GM19452 (cell line): Measurements from ENCODE around the gene TMEM205.
"Not testable (repeated sequence)": the region's sequence is repeated elsewhere in the genome, so short reads cannot be mapped to it uniquely, and the experiment has no call there.

ENCODE experiments used
- ATAC-seq: cut with Tn5 transposase; IDR thresholded peaks from one replicate; pipeline ENCODE4 v1.9.1; 2021; ENCODE audit not compliant: unreplicated experiment

TMEM205 gene

GRCh38 chr19:11340099-11340467 is 6.0 kb downstream of the TMEM205 start:
- ATAC-seq: not testable (repeated sequence)

GRCh38 chr19:11339254-11340098 is 6.6 kb downstream of the TMEM205 start, which contains the start of gene RAB3D:
Gene RAB3D (minus strand): TSS chr19:11339657. CDS start chr19:11337399, 2,258 bp downstream.
- ATAC-seq: peak; percentile 60

GRCh38 chr19:11338569-11339253 is 7.4 kb downstream of the TMEM205 start:
- no peak for ATAC-seq

GRCh38 chr19:11338121-11338520 is 7.9 kb downstream of the TMEM205 start:
- no peak for ATAC-seq

GRCh38 chr19:11337080-11337479 is 9.0 kb downstream of the TMEM205 start:
- no peak for ATAC-seq

- ATAC-seq: no peak
Measured at GRCh38 chr19:11335449-11336146, 10.5 kb downstream of the TMEM205 start.

- not testable (repeated sequence) for ATAC-seq
Measured at GRCh38 chr19:11333838-11334237, 12.2 kb downstream of the TMEM205 start.

- ATAC-seq: no peak
Measured at GRCh38 chr19:11332822-11333221, 13.2 kb downstream of the TMEM205 start.

GRCh38 chr19:11331502-11331901 is 14.6 kb downstream of the TMEM205 start:
- ATAC-seq: no peak

- no peak for ATAC-seq
Measured at GRCh38 chr19:11330127-11330526, 15.9 kb downstream of the TMEM205 start.

GRCh38 chr19:11325544-11325943 is 20.5 kb downstream of the TMEM205 start:
- ATAC-seq: no peak

- ATAC-seq: no peak
Measured at GRCh38 chr19:11324748-11325389, 21.2 kb downstream of the TMEM205 start.

- peak; percentile 49 for ATAC-seq
Measured at GRCh38 chr19:11324079-11324661, 21.9 kb downstream of the TMEM205 start.

GRCh38 chr19:11323601-11324078 is 22.4 kb downstream of the TMEM205 start:
- no peak for ATAC-seq

GRCh38 chr19:11322269-11323024 is 23.6 kb downstream of the TMEM205 start:
- no peak for ATAC-seq

- ATAC-seq: no peak
Measured at GRCh38 chr19:11321191-11322126, 24.6 kb downstream of the TMEM205 start.

- not testable (repeated sequence) for ATAC-seq
Measured at GRCh38 chr19:11320278-11320995, 25.6 kb downstream of the TMEM205 start.

GRCh38 chr19:11306337-11306736 is 39.7 kb downstream of the TMEM205 start:
- ATAC-seq: no peak
